ENCODE results near the gene ASIC2.
"Not testable (repeated sequence)": the region's sequence is repeated elsewhere in the genome, so short reads cannot be mapped to it uniquely, and the experiment has no call there.

Gene ASIC2

GRCh38 chr17:32969231-32969630 is 323.9 kb downstream of the ASIC2 start:
- DNase-seq = not testable (repeated sequence)

GRCh38 chr17:32964541-32964940 is 328.6 kb downstream of the ASIC2 start:
- DNase-seq = no peak
